Measurements from ENCODE around the gene PARG. TPM values are rescaled to one million over a fixed set of nuclear protein-coding genes. Genes with fewer than 3 reads are reported as not detected.

PARG gene
- total and polyA plus RNA-seq, 9 of the 15 experiments (the other 6 are each of a cell fraction or from before 2014, with no cell fraction given): 8.5 to 49.9 (median 28.8) TPM

DNA sequence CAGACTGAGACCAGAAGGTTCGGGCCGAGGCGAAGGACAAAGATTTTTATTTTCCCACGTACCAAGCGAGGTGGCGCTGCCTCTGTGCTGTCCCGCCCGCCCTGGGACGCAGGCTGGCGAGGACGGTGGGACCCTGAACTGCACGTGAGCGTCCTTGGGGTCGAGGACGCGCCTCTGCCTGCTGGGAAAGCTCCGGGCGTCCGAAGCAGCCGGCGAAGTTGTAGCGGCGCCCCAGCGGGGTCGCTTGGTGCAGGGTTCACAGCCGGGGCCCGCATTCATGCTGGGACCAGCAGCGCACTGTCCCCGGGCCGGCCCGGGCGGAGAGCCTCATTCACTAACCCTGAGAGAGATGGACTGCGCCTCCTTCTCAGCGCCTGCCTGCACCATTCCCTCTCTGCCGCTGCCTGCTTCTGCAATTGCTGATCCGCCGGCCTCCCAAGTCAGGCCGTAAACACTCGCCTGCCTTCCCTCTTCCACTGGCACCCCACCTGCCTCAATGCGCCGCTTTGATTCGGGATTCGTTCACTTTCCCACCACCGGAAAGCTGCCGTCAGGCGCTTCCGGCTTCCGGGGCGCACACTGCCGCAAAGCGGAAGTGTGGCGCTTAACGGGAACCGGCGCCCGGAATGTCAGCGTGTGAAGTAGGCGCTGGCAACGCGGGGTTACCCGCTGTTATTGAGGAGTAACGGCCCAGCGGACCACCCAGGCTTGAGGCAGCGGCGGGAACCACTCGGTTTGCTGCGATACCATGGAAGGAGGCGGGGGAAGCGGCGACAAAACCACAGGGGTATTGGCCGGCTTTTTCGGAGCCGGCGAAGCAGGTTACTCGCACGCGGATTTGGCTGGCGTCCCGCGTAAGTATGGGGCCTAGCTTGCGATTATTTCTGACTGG, at the start of gene PARG, which contains the start of gene TIMM23B (continued):
- TF ChIP-seq, protein P1, sequence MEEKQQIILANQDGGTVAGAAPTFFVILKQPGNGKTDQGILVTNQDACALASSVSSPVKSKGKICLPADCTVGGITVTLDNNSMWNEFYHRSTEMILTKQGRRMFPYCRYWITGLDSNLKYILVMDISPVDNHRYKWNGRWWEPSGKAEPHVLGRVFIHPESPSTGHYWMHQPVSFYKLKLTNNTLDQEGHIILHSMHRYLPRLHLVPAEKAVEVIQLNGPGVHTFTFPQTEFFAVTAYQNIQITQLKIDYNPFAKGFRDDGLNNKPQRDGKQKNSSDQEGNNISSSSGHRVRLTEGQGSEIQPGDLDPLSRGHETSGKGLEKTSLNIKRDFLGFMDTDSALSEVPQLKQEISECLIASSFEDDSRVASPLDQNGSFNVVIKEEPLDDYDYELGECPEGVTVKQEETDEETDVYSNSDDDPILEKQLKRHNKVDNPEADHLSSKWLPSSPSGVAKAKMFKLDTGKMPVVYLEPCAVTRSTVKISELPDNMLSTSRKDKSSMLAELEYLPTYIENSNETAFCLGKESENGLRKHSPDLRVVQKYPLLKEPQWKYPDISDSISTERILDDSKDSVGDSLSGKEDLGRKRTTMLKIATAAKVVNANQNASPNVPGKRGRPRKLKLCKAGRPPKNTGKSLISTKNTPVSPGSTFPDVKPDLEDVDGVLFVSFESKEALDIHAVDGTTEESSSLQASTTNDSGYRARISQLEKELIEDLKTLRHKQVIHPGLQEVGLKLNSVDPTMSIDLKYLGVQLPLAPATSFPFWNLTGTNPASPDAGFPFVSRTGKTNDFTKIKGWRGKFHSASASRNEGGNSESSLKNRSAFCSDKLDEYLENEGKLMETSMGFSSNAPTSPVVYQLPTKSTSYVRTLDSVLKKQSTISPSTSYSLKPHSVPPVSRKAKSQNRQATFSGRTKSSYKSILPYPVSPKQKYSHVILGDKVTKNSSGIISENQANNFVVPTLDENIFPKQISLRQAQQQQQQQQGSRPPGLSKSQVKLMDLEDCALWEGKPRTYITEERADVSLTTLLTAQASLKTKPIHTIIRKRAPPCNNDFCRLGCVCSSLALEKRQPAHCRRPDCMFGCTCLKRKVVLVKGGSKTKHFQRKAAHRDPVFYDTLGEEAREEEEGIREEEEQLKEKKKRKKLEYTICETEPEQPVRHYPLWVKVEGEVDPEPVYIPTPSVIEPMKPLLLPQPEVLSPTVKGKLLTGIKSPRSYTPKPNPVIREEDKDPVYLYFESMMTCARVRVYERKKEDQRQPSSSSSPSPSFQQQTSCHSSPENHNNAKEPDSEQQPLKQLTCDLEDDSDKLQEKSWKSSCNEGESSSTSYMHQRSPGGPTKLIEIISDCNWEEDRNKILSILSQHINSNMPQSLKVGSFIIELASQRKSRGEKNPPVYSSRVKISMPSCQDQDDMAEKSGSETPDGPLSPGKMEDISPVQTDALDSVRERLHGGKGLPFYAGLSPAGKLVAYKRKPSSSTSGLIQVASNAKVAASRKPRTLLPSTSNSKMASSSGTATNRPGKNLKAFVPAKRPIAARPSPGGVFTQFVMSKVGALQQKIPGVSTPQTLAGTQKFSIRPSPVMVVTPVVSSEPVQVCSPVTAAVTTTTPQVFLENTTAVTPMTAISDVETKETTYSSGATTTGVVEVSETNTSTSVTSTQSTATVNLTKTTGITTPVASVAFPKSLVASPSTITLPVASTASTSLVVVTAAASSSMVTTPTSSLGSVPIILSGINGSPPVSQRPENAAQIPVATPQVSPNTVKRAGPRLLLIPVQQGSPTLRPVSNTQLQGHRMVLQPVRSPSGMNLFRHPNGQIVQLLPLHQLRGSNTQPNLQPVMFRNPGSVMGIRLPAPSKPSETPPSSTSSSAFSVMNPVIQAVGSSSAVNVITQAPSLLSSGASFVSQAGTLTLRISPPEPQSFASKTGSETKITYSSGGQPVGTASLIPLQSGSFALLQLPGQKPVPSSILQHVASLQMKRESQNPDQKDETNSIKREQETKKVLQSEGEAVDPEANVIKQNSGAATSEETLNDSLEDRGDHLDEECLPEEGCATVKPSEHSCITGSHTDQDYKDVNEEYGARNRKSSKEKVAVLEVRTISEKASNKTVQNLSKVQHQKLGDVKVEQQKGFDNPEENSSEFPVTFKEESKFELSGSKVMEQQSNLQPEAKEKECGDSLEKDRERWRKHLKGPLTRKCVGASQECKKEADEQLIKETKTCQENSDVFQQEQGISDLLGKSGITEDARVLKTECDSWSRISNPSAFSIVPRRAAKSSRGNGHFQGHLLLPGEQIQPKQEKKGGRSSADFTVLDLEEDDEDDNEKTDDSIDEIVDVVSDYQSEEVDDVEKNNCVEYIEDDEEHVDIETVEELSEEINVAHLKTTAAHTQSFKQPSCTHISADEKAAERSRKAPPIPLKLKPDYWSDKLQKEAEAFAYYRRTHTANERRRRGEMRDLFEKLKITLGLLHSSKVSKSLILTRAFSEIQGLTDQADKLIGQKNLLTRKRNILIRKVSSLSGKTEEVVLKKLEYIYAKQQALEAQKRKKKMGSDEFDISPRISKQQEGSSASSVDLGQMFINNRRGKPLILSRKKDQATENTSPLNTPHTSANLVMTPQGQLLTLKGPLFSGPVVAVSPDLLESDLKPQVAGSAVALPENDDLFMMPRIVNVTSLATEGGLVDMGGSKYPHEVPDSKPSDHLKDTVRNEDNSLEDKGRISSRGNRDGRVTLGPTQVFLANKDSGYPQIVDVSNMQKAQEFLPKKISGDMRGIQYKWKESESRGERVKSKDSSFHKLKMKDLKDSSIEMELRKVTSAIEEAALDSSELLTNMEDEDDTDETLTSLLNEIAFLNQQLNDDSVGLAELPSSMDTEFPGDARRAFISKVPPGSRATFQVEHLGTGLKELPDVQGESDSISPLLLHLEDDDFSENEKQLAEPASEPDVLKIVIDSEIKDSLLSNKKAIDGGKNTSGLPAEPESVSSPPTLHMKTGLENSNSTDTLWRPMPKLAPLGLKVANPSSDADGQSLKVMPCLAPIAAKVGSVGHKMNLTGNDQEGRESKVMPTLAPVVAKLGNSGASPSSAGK (IDR thresholded peaks at IDR 0.05): peak; percentile 92
- TF ChIP-seq ELF1 (tag; IDR thresholded peaks at IDR 0.05): peak; percentile 83
- TF ChIP-seq, protein P2, sequence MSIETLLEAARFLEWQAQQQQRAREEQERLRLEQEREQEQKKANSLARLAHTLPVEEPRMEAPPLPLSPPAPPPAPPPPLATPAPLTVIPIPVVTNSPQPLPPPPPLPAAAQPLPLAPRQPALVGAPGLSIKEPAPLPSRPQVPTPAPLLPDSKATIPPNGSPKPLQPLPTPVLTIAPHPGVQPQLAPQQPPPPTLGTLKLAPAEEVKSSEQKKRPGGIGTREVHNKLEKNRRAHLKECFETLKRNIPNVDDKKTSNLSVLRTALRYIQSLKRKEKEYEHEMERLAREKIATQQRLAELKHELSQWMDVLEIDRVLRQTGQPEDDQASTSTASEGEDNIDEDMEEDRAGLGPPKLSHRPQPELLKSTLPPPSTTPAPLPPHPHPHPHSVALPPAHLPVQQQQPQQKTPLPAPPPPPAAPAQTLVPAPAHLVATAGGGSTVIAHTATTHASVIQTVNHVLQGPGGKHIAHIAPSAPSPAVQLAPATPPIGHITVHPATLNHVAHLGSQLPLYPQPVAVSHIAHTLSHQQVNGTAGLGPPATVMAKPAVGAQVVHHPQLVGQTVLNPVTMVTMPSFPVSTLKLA (conservative IDR thresholded peaks at IDR 0.05): peak; percentile 87 to 95
- TF ChIP-seq, protein P3, sequence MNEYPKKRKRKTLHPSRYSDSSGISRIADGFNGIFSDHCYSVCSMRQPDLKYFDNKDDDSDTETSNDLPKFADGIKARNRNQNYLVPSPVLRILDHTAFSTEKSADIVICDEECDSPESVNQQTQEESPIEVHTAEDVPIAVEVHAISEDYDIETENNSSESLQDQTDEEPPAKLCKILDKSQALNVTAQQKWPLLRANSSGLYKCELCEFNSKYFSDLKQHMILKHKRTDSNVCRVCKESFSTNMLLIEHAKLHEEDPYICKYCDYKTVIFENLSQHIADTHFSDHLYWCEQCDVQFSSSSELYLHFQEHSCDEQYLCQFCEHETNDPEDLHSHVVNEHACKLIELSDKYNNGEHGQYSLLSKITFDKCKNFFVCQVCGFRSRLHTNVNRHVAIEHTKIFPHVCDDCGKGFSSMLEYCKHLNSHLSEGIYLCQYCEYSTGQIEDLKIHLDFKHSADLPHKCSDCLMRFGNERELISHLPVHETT (CRISPR knock-in tag; conservative IDR thresholded peaks at IDR 0.05 in 1 of 2, IDR thresholded peaks at IDR 0.05 in 1 of 2): 0 out of 4 replicates have a peak, but pooled peaks of 1 of the 2 experiments have one; percentile 46
- TF ChIP-seq KDM4B (IDR thresholded peaks at IDR 0.05; ENCODE audit: borderline replicate concordance in 2 of 2, low read depth in 1 of 2): peak in 1 of 2 experiments; percentile 75; a peak in 1 of 4 replicates
- TF ChIP-seq ETV1 (tag; conservative IDR thresholded peaks at IDR 0.05; ENCODE audit: low read depth): peak; percentile 76
- peak; percentile 40; the same call in 1 of the 2 replicates for TF ChIP-seq TEAD2 (tag; IDR thresholded peaks at IDR 0.05)
- peak; percentile 67; the same call in 1 of the 2 replicates for TF ChIP-seq MXI1 (IDR thresholded peaks at IDR 0.05; ENCODE audit: low read depth, low read length)
- TF ChIP-seq CREM (IDR thresholded peaks at IDR 0.05; ENCODE audit: low read depth): peak; percentile 74; the same call in 1 of the 2 replicates

All from K562 (cell line).